H1 (cell line): ENCODE results near the gene RNF13. TPM values are rescaled to one million over a fixed set of nuclear protein-coding genes. Genes with fewer than 3 reads are reported as not detected.

Experiments used
- CTCF ChIA-PET: fragments of 300-600 bp; sonication (Branson Sonifier 250); formaldehyde crosslinking; loops from one replicate; lab custom pipeline; 2021; ENCODE audit not compliant: partially characterized antibody; lab: Charles Lee
- POLR2A ChIA-PET: fragments of 300-600 bp; sonication (Branson Sonifier 250); formaldehyde crosslinking; loops from one replicate; lab custom pipeline; 2021; ENCODE audit warnings: inconsistent platforms; ENCODE audit not compliant: partially characterized antibody; lab: Charles Lee
- DNase-seq, 2 experiments: peaks; one replicate each; pipeline versions ENCODE4 v3.0.0 to v3.0.0-alpha.2; 2010 to 2022; ENCODE audit warnings: low spot score in 2 of 2, low read depth in 1 of 2, mixed read lengths in 1 of 2
- FAIRE-seq: peaks from 2 replicates; lab custom pipeline; 2011; peaks lifted over from hg19 to GRCh38; lab: Jason Lieb, UNC
- H2AFZ ChIP-seq: 2 replicates; pipeline ENCODE4 v1.8.1; 2012; ENCODE audit warnings: low read length, inconsistent platforms
- H2AK5ac ChIP-seq: 2 replicates; pipeline ENCODE4 v1.6.1; 2013; ENCODE audit warnings: low read depth, low read length
- H2BK120ac ChIP-seq: replicated peaks from 2 replicates; pipeline ENCODE3; 2013; ENCODE audit warnings: low read depth, low read length, inconsistent platforms
- H2BK12ac ChIP-seq: 2 replicates; pipeline ENCODE4 v1.6.1; 2013; ENCODE audit warnings: low read depth, low read length
- H2BK15ac ChIP-seq: 2 replicates; pipeline ENCODE4 v1.6.1; 2013; ENCODE audit warnings: low read length
- H2BK20ac ChIP-seq: 2 replicates; pipeline ENCODE4 v1.6.1; 2013; ENCODE audit warnings: low read length
- H2BK5ac ChIP-seq: 2 replicates; pipeline ENCODE4 v1.6.1; 2013; ENCODE audit warnings: low read depth, low read length
- H3K14ac ChIP-seq: 2 replicates; pipeline ENCODE4 v1.6.1; 2013; ENCODE audit warnings: inconsistent platforms; ENCODE audit not compliant: insufficient read length
- H3K18ac ChIP-seq: 2 replicates; pipeline ENCODE4 v1.6.1; 2013; ENCODE audit warnings: low read length; ENCODE audit errors: extremely low read depth
- H3K23ac ChIP-seq: 2 replicates; pipeline ENCODE4 v1.6.1; 2013; ENCODE audit warnings: inconsistent platforms; ENCODE audit not compliant: insufficient read length
- H3K23me2 ChIP-seq: 2 replicates; pipeline ENCODE4 v1.6.1; 2013; ENCODE audit warnings: low read depth, low read length
- H3K27ac ChIP-seq: 2 replicates; pipeline ENCODE4 v1.6.1; 2011; ENCODE audit warnings: low read depth, low read length, inconsistent platforms
- H3K27me3 ChIP-seq, 4 experiments: replicated peaks in 1 of 4; 1 replicate in 1 of 4; 2 replicates in 3 of 4; pipeline versions ENCODE4 v1.6.1 to v1.8.1; 2011 to 2013; ENCODE audit warnings: low read length in 3 of 4, mild to moderate bottlenecking in 3 of 4, inconsistent platforms in 2 of 4, mixed read lengths in 2 of 4, moderate library complexity in 1 of 4; ENCODE audit not compliant: control insufficient read depth in 3 of 4, insufficient read depth in 3 of 4; ENCODE audit errors: extremely low read depth in 1 of 4
- H3K36me3 ChIP-seq, 4 experiments: 2 replicates each; pipeline versions ENCODE4 v1.6.1 to v1.8.1; 2011 to 2013; ENCODE audit warnings: mild to moderate bottlenecking in 4 of 4, low read length in 3 of 4, moderate library complexity in 2 of 4, control low read depth in 1 of 4, inconsistent platforms in 1 of 4; ENCODE audit not compliant: insufficient read depth in 4 of 4, control insufficient read depth in 2 of 4
- H3K4ac ChIP-seq: replicated peaks from 2 replicates; pipeline ENCODE3; 2013; ENCODE audit warnings: low read length, low read depth, mixed read lengths, inconsistent platforms; ENCODE audit not compliant: insufficient read length
- H3K4me1 ChIP-seq, 4 experiments: replicated peaks in 1 of 4; 1 replicate in 1 of 4; 2 replicates in 3 of 4; pipeline versions ENCODE4 v1.6.1 to v1.8.1; 2011 to 2013; ENCODE audit warnings: low read length in 3 of 4, inconsistent platforms in 2 of 4, mixed read lengths in 1 of 4; ENCODE audit not compliant: insufficient read depth in 4 of 4, control insufficient read depth in 3 of 4
- H3K4me2 ChIP-seq, 2 experiments: 2 replicates each; pipeline versions ENCODE4 v1.6.1 to v1.8.1; 2011 to 2013; ENCODE audit warnings: low read depth in 2 of 2, low read length in 2 of 2, control low read depth in 1 of 2, inconsistent platforms in 1 of 2, mild to moderate bottlenecking in 1 of 2; ENCODE audit not compliant: insufficient read depth in 1 of 2
- H3K4me3 ChIP-seq, 4 experiments: fragments of 200-600, 300-600 bp in 1 of 4; sonication (generic), shearing (Covaris generic), sonication (Bioruptor Twin) in 1 of 4; 2 replicates each; pipeline versions ENCODE4 v1.5.1 to v1.8.1; 2011 to 2016; ENCODE audit warnings: low read length in 4 of 4, low read depth in 3 of 4, control low read depth in 2 of 4, inconsistent platforms in 2 of 4, mild to moderate bottlenecking in 2 of 4, mixed read lengths in 1 of 4, moderate library complexity in 1 of 4; ENCODE audit not compliant: insufficient read depth in 2 of 4; ENCODE audit errors: extremely low read depth in 1 of 4
- H3K56ac ChIP-seq: replicated peaks from 2 replicates; pipeline ENCODE3; 2013; ENCODE audit warnings: low read depth, mild to moderate bottlenecking, mixed read lengths, low read length, inconsistent platforms; ENCODE audit not compliant: insufficient read length
- H3K79me1 ChIP-seq: 2 replicates; pipeline ENCODE4 v1.6.1; 2013; ENCODE audit warnings: low read depth, low read length, control low read depth
- H3K79me2 ChIP-seq, 2 experiments: 2 replicates each; pipeline versions ENCODE4 v1.6.1 to v1.8.1; 2012 to 2013; ENCODE audit warnings: low read length in 2 of 2, mild to moderate bottlenecking in 2 of 2, inconsistent platforms in 1 of 2; ENCODE audit not compliant: insufficient read depth in 2 of 2, control insufficient read depth in 1 of 2
- H3K9ac ChIP-seq, 4 experiments: replicated peaks in 1 of 4; 1 replicate in 1 of 4; 2 replicates in 3 of 4; pipeline versions ENCODE4 v1.6.1 to v1.8.1; 2011 to 2013; ENCODE audit warnings: low read depth in 3 of 4, low read length in 3 of 4, control low read depth in 2 of 4, mild to moderate bottlenecking in 2 of 4, moderate library complexity in 2 of 4, inconsistent platforms in 1 of 4; ENCODE audit errors: extremely low read depth in 1 of 4
- H3K9me3 ChIP-seq, 2 experiments: 2 replicates each; pipeline versions ENCODE4 v1.6.1 to v1.8.1; 2012 to 2013; ENCODE audit warnings: mild to moderate bottlenecking in 2 of 2, moderate library complexity in 2 of 2, control low read depth in 1 of 2, inconsistent platforms in 1 of 2, low read depth in 1 of 2, low read length in 1 of 2, mixed read lengths in 1 of 2; ENCODE audit not compliant: insufficient read depth in 2 of 2
- H4K20me1 ChIP-seq, 2 experiments: replicated peaks in 1 of 2; 2 replicates each; pipeline versions ENCODE3 to v1.8.1; 2011 to 2013; ENCODE audit warnings: inconsistent platforms in 2 of 2, low read length in 2 of 2, mild to moderate bottlenecking in 1 of 2; ENCODE audit not compliant: insufficient read depth in 2 of 2, control insufficient read depth in 1 of 2
- H4K5ac ChIP-seq: 2 replicates; pipeline ENCODE4 v1.6.1; 2013; ENCODE audit warnings: low read length, low read depth, mixed read lengths, inconsistent platforms; ENCODE audit not compliant: insufficient read length
- H4K8ac ChIP-seq: 2 replicates; pipeline ENCODE4 v1.8.0; 2013; ENCODE audit warnings: mild to moderate bottlenecking, moderate library complexity, low read length, inconsistent platforms; ENCODE audit not compliant: insufficient read depth; ENCODE audit errors: extremely low read depth
- H4K91ac ChIP-seq: replicated peaks from 2 replicates; pipeline ENCODE3; 2013; ENCODE audit warnings: low read length, mixed read lengths, inconsistent platforms; ENCODE audit not compliant: insufficient read length
- ASH2L ChIP-seq: fragments of 200-600, 300-600 bp; sonication (generic); IDR thresholded peaks from one replicate; pipeline ENCODE4 v1.7.1; 2017; ENCODE audit warnings: low read length
- POLR2A ChIP-seq, 2 experiments: IDR thresholded peaks; 1 replicate in 1 of 2; 2 replicates in 1 of 2; pipeline ENCODE4 v1.6.1; 2011; ENCODE audit warnings: low read depth in 2 of 2, low read length in 2 of 2, mild to moderate bottlenecking in 2 of 2; ENCODE audit errors: control extremely low read depth in 1 of 2
- WGBS, 2 experiments: shearing (Covaris generic) in 1 of 2; methylation state at CpG; one replicate each; pipeline versions ENCODE4 v1.1.6 to v1.1.7; 2013 to 2015; ENCODE audit warnings: low lambda C conversion rate in 2 of 2, mixed read lengths in 2 of 2, inconsistent platforms in 1 of 2, low coverage in 1 of 2, missing lambda C conversion rate in 1 of 2; ENCODE audit not compliant: insufficient replicate concordance in 2 of 2, insufficient coverage in 1 of 2, insufficient read length in 1 of 2; ENCODE audit errors: extremely low coverage in 1 of 2, missing lambda C conversion rate in 1 of 2; 5-methylcytosine and 5-hydroxymethylcytosine counted together
- polyA plus RNA-seq, 7 experiments: library from polyadenylated mRNA; depleted of rRNA in 3 of 7; stranded (reverse) in 5 of 7; unstranded in 2 of 7; fragments of >200 nt in 5 of 7; fragments of 200-250 nt in 2 of 7; gene quantifications; 1 replicate in 5 of 7; 2 replicates in 1 of 7; 4 replicates in 1 of 7; pipeline versions ENCODE4 v1.2.1 to v1.2.3, GENCODE V29; 2011 to 2013; ENCODE audit warnings: missing spikeins in 2 of 7, mixed read lengths in 2 of 7
- total RNA-seq: library from RNA; stranded (reverse); fragmentation: NEBNext Ultra II Directional; extraction: Animal tissue kit (Norgen Biotek cat#: 25700); gene quantifications from 2 replicates; pipeline ENCODE4 v1.2.1, GENCODE V29; 2021

Gene RNF13
- total and polyA plus RNA-seq, 2 of the 8 experiments (the other 6 are each of a cell fraction or from before 2014, with no cell fraction given) = 19.4 to 35.4 TPM

DNA sequence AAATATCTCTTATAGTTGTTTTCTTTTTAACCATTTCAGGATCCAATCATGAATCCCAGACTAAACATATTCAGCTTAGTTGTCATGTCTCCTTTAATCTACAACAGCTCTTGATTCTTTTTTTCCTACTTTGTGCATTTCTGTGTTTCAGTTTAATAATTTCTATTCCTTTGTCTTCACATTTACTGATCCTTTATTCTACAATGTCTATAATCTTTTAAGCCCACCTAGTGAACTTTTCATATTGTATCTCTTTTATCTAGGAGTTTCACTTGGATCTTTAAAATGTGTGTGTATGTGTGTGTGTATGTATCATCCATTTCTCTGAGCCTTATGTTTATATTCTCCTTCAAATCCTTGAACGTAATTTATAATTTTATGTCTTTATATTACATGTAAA, 70.1 kb downstream of the RNF13 start:
- Histone ChIP-seq H4K20me1 (no peaks in the 10 kb centered on the region), H2BK12ac (no peak overlapping the region), H3K27me3 (no peaks in the 10 kb centered on the region), H3K27ac (no peak overlapping the region), H4K91ac (no peak overlapping the region), H3K4me2 (no peak overlapping the region), H3K23ac (no peak overlapping the region), H3K36me3 (no peaks in the 10 kb centered on the region), H4K8ac (no peak overlapping the region), H3K9ac (no peak overlapping the region), H2BK15ac (no peak overlapping the region), H3K18ac (no peak overlapping the region), H4K5ac (no peak overlapping the region), H3K4ac (no peak overlapping the region), H3K56ac (no peak overlapping the region), H2AK5ac (no peak overlapping the region), H2BK120ac (no peak overlapping the region)
- DNase-seq = no peak
- WGBS, 2 experiments = 85% methylated on average over 1 of the region's 1 CpG; no CpG with 5 or more reads in 1 of the 2 experiments
- ChIA-PET CTCF (interaction anchor here (0.7 to 2.3 kb wide), 5 partner anchors 10 to 336 kb away, joined by 3 to 8 read pairs (median 3); no protein-coding TSS in a partner anchor), POLR2A (interaction anchor here (0.6 kb wide), 1 partner anchor 59 kb away, joined by 4 read pairs; no protein-coding TSS in a partner anchor)
- TF ChIP-seq POLR2A (IDR thresholded peaks at IDR 0.05; ENCODE audit: control extremely low read depth in 1 of 2, low read depth in 2 of 2, low read length in 2 of 2) = no peak
- no peak for TF ChIP-seq ASH2L
- TF ChIP-seq, all 59 proteins: peak for 0
- Histone ChIP-seq H3K79me2 (no peaks in the 10 kb centered on the region), H2BK20ac (no peak overlapping the region), H3K9me3 (no peaks in the 10 kb centered on the region), H3K23me2 (no peaks in the 10 kb centered on the region), H2AFZ (no peak overlapping the region), H2BK5ac (no peak overlapping the region), H3K79me1 (no peaks in the 10 kb centered on the region), H3K4me1 (no peaks in the 10 kb centered on the region), H3K14ac (no peak overlapping the region), H3K4me3 (no peak overlapping the region)
- FAIRE-seq = no peak
